LNCAP (cell line): ENCODE measurements around the gene KMO.

Source experiments
- TF ChIP-seq, protein P1 (sequence below): fragments of 450-650 bp; IDR thresholded peaks from 2 replicates; pipeline ENCODE4 v1.5.1; 2017; ENCODE audit warnings: mild to moderate bottlenecking

KMO gene

DNA sequence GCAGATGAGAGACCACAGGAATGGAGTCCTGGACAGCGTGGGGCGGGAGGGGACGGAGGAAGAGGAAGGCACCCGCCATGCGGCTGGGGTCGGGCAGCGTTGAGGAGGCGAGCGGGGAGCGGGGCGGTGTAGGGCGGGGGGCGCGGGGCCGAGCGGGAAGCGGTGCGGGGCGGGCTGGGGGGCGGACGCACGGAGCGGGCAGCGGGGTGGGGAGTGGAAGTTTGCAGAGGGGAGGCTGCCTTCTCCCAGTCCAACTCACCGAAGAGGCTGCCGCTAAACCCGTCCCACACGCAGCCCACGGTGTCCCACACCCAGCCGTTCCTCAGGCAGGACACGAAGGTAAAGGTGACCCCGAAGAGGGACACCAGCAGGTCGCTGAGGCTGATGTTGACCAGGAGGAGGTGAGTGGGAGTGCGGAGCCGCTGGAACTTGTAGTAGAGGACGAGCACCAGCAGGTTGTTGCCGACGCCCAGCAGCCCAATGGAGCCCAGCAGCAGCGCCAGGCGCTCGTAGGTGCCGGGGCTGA, 107.5 kb downstream of the KMO start:
- TF ChIP-seq, protein P1, sequence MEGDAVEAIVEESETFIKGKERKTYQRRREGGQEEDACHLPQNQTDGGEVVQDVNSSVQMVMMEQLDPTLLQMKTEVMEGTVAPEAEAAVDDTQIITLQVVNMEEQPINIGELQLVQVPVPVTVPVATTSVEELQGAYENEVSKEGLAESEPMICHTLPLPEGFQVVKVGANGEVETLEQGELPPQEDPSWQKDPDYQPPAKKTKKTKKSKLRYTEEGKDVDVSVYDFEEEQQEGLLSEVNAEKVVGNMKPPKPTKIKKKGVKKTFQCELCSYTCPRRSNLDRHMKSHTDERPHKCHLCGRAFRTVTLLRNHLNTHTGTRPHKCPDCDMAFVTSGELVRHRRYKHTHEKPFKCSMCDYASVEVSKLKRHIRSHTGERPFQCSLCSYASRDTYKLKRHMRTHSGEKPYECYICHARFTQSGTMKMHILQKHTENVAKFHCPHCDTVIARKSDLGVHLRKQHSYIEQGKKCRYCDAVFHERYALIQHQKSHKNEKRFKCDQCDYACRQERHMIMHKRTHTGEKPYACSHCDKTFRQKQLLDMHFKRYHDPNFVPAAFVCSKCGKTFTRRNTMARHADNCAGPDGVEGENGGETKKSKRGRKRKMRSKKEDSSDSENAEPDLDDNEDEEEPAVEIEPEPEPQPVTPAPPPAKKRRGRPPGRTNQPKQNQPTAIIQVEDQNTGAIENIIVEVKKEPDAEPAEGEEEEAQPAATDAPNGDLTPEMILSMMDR, result no peak

DNA sequence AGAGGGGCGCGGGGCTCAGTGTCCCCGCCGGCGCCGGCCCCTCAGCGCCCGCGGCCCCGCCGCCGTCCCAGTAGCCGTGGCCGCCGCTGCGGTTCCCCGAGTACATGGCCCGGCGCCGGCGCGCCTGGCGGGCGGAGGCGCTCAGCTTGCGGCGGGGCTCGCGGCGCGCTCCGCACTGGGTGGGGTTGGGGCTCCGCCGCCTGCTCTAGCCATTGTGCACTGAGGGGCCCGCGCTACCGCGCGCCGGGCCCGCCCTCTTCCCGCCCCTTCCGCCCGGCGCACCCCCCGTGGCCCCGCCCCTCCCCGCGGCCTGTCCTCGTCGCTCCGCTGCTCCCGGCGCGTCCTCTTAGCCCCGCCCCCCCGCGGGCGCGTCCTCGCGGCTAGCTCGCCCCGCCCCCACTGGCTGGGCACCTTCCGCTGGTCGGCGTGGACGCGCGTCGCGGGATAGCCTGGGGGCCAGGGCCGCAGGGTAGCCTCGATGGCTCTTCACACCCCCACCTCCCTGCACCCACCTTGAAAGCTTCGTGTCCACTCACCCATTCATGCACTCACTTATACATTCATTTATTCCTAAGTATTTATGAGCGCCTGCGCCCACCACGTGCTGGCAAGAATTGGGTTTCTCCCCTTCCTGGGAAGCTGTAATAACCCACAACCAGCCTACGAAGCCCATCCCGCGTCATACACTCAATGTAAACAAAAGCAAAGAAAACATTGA, 108.1 kb downstream of the KMO start, which contains the start of the genes CHML and OPN3:
Gene CHML (minus strand): TSS at position 221 of the 718 bp plus-strand sequence. CDS start 4,603 bp downstream, outside the sequence.
Gene OPN3 (minus strand): TSS at position 221 of the 718 bp plus-strand sequence. CDS start 115 bp downstream, at position 106.
- TF ChIP-seq, protein P1, result no peak

DNA sequence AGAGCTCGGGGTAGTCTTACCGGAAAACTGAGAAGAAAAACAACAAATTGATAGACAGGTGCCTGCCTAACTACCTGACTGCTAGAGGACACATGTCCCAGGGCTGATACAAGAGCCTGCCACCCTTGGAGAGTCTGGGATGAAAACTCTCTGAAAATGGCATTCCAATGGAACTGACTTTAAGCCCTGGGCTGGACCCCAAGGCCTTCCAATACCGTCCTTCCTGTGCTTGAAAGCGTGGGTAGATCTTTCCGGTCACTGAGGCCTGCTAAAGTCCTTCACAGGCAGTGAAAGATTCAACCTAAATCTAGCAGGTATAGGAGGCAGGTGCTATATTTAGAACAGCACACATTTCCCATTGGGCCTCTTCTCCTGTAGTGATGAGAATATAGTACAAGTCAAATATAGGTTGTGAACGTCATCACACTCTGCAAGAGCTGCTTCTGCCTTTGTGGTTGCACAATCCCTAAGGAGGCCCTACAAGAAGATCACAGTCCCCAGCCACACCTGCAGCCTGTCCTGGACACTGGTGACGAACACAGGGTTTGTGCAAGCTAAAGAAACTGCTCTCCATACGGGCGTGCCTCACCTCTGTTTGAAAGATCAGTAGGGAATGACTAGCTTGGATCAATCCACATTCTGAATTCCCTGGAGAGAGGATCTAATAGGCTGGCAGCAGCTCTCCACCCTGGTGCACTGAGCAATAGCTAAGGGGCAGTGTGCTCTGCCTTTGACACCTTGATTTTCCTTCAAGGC, 108.9 kb downstream of the KMO start:
- TF ChIP-seq, protein P1, result no peak

DNA sequence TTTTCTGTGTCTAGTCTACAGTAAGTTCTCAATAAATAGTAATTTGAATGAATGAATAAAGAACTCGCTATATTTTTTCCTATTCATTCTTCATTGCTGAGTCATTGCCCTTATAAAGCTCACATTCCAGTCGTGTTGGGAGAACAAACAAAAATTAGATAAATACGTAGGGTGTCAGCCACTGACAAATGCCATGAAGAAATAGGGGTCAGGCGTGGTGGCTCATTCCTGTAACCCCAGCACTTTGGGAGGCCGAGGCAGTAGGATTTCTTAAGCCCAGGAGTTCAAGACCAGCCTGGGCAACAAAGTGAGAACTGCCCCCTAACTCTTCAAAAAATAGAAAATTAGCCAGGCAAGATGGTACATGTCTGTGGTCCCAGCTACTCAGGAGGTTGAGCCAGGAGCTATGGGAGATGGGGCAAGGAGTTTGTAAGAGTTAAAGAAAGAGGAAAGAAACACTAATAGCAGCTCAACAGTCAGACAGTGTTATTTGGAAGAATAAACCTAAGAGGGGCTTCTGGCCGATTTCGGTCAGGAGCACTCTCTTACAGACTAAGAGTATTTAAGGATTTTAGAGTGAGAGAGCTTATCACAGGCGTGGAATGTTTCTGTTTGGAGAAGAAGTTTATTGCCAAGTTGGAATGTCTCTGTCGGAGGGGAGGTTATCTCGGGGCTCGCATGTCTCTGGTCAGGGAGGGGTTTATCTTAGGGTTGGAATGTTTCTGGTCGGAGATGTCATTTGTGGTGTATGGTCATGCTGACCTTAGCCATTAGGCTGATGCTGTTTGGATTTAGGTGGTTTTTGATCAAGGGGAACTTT, 109.8 kb downstream of the KMO start:
- TF ChIP-seq, protein P1, result no peak

DNA sequence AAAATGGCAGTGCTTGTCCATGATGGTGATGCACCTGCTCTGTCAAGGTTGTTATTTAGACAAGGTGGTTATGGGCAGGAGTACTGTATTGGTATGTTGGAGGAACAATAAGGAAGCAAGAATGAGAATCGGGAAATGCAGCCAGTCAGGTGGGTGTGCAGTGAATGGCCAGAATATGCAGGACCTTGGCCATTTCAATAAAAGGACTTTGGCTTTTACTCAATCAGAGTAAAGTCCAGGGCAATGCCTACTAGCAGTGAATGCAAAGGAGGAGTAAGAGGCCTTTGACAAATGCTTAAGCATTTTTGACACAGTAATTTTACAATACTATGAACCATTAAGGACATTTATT, 110.4 kb downstream of the KMO start:
- TF ChIP-seq, protein P1, result no peak

DNA sequence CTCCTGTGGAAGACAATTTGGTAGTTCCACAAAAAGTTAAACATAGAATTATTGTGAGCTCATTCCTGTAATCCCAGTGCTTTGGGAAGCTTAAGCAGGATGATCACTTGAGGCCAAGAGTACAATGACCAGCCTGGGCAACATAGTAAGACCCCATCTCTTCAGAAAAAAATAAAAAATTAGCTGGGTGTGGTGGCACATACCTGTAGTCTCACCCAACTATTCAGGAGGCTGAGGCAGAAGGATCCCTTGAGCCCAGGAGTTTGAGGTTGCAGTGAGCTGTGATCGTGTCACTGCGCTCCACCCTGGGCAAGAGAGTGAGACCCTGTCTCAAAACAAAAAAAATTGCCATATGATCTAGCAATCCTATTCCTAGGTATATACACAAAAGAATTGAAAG, 112.1 kb downstream of the KMO start:
- TF ChIP-seq, protein P1, result no peak

DNA sequence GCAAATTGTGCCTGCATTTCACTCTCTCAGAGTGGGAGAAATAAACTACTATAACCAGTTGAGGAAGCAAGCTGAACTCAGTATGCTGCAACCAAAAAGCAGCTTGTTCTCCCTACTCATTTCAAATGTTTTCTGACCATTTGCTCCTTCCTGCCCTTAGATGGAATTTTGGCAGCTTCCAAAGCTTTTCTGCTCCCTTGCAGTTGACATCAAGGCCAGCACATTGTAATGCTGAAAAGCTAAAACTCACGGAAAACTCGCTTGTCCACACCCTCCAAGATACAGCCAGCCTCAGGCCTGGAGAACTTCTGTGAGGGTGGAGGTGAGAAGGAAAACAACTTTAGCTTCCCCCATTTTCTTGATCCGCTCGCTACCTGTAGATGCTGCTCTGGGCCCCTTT, 113.0 kb downstream of the KMO start:
- TF ChIP-seq, protein P1, result no peak
